CD4-positive, CD25-positive, alpha-beta regulatory T cell (primary cell): ENCODE results near the gene PRSS53. TPM values are rescaled to one million over a fixed set of nuclear protein-coding genes. Genes with fewer than 3 reads are reported as not detected.
A peak's percentile ranks its signal among the peaks of the same experiment; 100 is the strongest.

Experiments used
- ATAC-seq, 2 donors: fragments of 150-1000 bp; cut with Tn5 transposase; one replicate each; pipeline ENCODE4 v1.10.0; 2021; ENCODE audit warnings: low read depth in 2 of 2, moderate number of reproducible peaks in 2 of 2, moderate library complexity in 1 of 2
- DNase-seq, 3 donors: peaks; one replicate each; pipeline versions ENCODE4 v3.0.0 to v3.0.0-alpha.2; 2012 to 2022; ENCODE audit warnings: mixed read lengths in 1 of 3
- H3K27ac ChIP-seq: one replicate; pipeline ENCODE4 v1.7.0; 2013; ENCODE audit warnings: mild to moderate bottlenecking, low read length; ENCODE audit not compliant: insufficient read depth, poor library complexity, severe bottlenecking
- H3K27me3 ChIP-seq: one replicate; pipeline ENCODE4 v1.7.0; 2013; ENCODE audit warnings: low read length; ENCODE audit not compliant: control insufficient read depth, insufficient read depth
- H3K36me3 ChIP-seq: one replicate; pipeline ENCODE4 v1.7.0; 2013; ENCODE audit warnings: mild to moderate bottlenecking, low read length, moderate library complexity; ENCODE audit not compliant: control insufficient read depth, insufficient read depth
- H3K4me1 ChIP-seq: 2 replicates; pipeline ENCODE4 v1.7.0; 2013; ENCODE audit warnings: mild to moderate bottlenecking, low read length; ENCODE audit not compliant: insufficient read depth, control insufficient read depth, poor library complexity, severe bottlenecking
- H3K4me3 ChIP-seq: one replicate; pipeline ENCODE4 v1.7.0; 2013; ENCODE audit warnings: low read depth, mild to moderate bottlenecking, low read length, moderate library complexity
- H3K9me3 ChIP-seq, 2 experiments: 1 replicate in 1 of 2; 2 replicates in 1 of 2; pipeline ENCODE4 v1.7.0; 2013; ENCODE audit warnings: low read length in 2 of 2, mild to moderate bottlenecking in 1 of 2, moderate library complexity in 1 of 2; ENCODE audit not compliant: control insufficient read depth in 2 of 2
- H3K27ac Mint-ChIP-seq, 3 donors: one replicate each; pipeline ENCODE4 v1.8.0; 2020 to 2022; ENCODE audit warnings: mild to moderate bottlenecking in 3 of 3, mixed read lengths in 3 of 3, moderate library complexity in 2 of 3
- H3K27me3 Mint-ChIP-seq: one replicate; pipeline ENCODE4 v1.8.0; 2022; ENCODE audit warnings: mild to moderate bottlenecking, mixed read lengths
- H3K36me3 Mint-ChIP-seq: one replicate; pipeline ENCODE4 v1.8.0; 2020; ENCODE audit warnings: mixed read lengths
- H3K4me1 Mint-ChIP-seq, 4 donors: one replicate each; pipeline ENCODE4 v1.8.0; 2020 to 2022; ENCODE audit warnings: mixed read lengths in 4 of 4, mild to moderate bottlenecking in 1 of 4
- H3K4me3 Mint-ChIP-seq, 4 donors: one replicate each; pipeline ENCODE4 v1.8.0; 2020 to 2022; ENCODE audit warnings: mild to moderate bottlenecking in 4 of 4, mixed read lengths in 4 of 4, moderate library complexity in 3 of 4
- H3K9me3 Mint-ChIP-seq, 7 donors: one replicate each; pipeline ENCODE4 v1.8.0; 2020 to 2022; ENCODE audit warnings: mixed read lengths in 7 of 7, mild to moderate bottlenecking in 3 of 7, moderate library complexity in 2 of 7
- polyA plus RNA-seq, 4 donors: library from polyadenylated mRNA; unstranded; fragments of 300-500 nt; fragmentation: Illumina TruSeq; gene quantifications; one replicate each; pipeline ENCODE4 v1.2.3, GENCODE V29; 2021
- total RNA-seq: library from RNA; stranded (reverse); gene quantifications from one replicate; pipeline ENCODE4 v1.2.3, GENCODE V29; 2022

Gene PRSS53
- total and polyA plus RNA-seq, 5 donors from 2014 or later: 0.41 to 8.2 (median 0.75) TPM

GRCh38 chr16:31094424-31095120 lies 5.8 kb upstream of the PRSS53 start, which contains the start of gene VKORC1:
VKORC1 (minus strand) TSS chr16:31094797; CDS start chr16:31094729, 68 bp downstream.
- Mint-ChIP-seq H3K4me3 (peak within 1 kb of the TSS; percentile 94 to 99 (median 96)), H3K9me3 (peaks cover 0 to 2% (median 0%) of the 10 kb centered on the region in 7 donors), H3K36me3 (no peaks in the 10 kb centered on the region), H3K27me3 (peaks cover 7% of the 10 kb centered on the region), H3K27ac (peak within 1 kb of the TSS; percentile 69 to 95 (median 84)), H3K4me1 (peaks cover 10 to 36% (median 20%) of the 10 kb centered on the region in 4 donors)
- peak within 1 kb of the TSS; percentile 70 for H3K4me3 ChIP-seq
- peaks cover 10% of the 10 kb centered on the region for H3K36me3 ChIP-seq
- H3K27ac ChIP-seq: peak within 1 kb of the TSS; percentile 83
- H3K27me3 ChIP-seq: no peaks in the 10 kb centered on the region
- ATAC-seq (peak; percentile 89), DNase-seq (peak; percentile 80 to 94 (median 86))
- H3K4me1 ChIP-seq: peaks cover 14% of the 10 kb centered on the region
- H3K9me3 ChIP-seq: no peaks in the 10 kb centered on the region

- H3K27ac ChIP-seq: peak overlapping the region; percentile 83
- peaks cover 0 to 2% (median 0%) of the 10 kb centered on the region in 7 donors for H3K9me3 Mint-ChIP-seq
- peaks cover 12% of the 10 kb centered on the region for H3K36me3 ChIP-seq
- DNase-seq (no peak), ATAC-seq (no peak)
- peaks cover 7% of the 10 kb centered on the region for H3K27me3 Mint-ChIP-seq
- H3K27ac Mint-ChIP-seq: peak overlapping the region; percentile 69 to 95 (median 84)
- H3K36me3 Mint-ChIP-seq: no peaks in the 10 kb centered on the region
- H3K4me1 Mint-ChIP-seq: peaks cover 10 to 36% (median 20%) of the 10 kb centered on the region in 4 donors
- H3K4me1 ChIP-seq: peaks cover 14% of the 10 kb centered on the region
- peak overlapping the region; percentile 94 to 99 (median 96) for H3K4me3 Mint-ChIP-seq
- H3K4me3 ChIP-seq: peak overlapping the region; percentile 70
- H3K27me3 ChIP-seq: no peaks in the 10 kb centered on the region
- no peaks in the 10 kb centered on the region for H3K9me3 ChIP-seq
Observed at GRCh38 chr16:31094088-31094423, 5.3 kb upstream of the PRSS53 start.

DNA sequence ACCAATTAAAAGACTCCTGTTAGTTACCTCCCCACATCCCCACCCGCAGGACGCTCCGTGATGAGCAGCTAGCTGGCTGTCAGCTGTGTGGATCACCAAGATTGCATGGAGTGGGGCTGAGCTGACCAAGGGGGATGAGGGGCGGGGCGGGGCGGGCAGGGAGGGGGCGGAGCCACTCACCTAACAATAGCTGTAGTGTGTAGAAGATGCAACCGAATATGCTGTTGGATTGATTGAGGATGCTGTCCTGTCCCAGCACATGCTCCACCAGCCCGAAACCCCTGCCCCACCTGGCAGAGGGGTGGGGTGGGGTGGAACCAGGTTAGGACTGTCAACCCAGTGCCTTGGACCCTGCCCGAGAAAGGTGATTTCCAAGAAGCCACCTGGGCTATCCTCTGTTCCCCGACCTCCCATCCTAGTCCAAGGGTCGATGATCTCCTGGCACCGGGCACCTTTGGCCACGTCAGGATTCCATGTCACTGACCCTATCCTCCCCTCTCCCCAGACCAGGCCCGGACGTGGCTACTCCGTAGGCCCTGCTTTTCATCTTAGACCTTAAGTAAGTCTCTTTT lies 4.5 kb upstream of the PRSS53 start:
- Histone ChIP-seq H3K27ac (no peak overlapping the region), H3K36me3 (peaks cover 14% of the 10 kb centered on the region), H3K4me3 (no peak overlapping the region), H3K27me3 (no peaks in the 10 kb centered on the region), H3K4me1 (peaks cover 14% of the 10 kb centered on the region), H3K9me3 (no peaks in the 10 kb centered on the region)
- H3K4me3 Mint-ChIP-seq: peak overlapping the region; percentile 71 to 99 (median 80)
- DNase-seq (no peak), ATAC-seq (no peak)
- peaks cover 0 to 2% (median 0%) of the 10 kb centered on the region in 7 donors for H3K9me3 Mint-ChIP-seq
- H3K27me3 Mint-ChIP-seq: peaks cover under 1% of the 10 kb centered on the region
- no peaks in the 10 kb centered on the region for H3K36me3 Mint-ChIP-seq
- peaks cover 10 to 36% (median 20%) of the 10 kb centered on the region in 4 donors for H3K4me1 Mint-ChIP-seq
- H3K27ac Mint-ChIP-seq: no peak overlapping the region

DNA sequence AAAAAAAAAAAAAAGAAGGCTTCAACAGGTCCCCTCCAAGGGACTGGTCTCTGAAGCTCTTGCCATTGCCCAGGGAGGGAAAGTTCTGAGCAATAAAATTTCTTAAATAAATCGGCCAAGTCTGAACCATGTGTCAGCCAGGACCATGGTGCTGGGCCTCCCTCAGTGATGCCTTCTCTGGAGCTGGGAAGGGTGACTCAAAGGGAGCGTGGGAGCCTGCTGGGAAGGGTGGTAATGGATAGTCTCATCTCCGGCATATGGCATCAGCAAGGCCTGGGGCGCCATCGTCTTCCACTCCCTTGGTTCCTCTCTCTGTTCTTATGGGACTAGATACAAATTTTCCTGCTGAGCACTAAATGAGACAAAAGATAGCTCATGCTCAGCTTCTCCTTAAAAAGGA lies 3.6 kb upstream of the PRSS53 start:
- H3K9me3 ChIP-seq: no peaks in the 10 kb centered on the region
- DNase-seq (no peak), ATAC-seq (no peak)
- Mint-ChIP-seq H3K4me1 (peaks cover 10 to 36% (median 20%) of the 10 kb centered on the region in 4 donors), H3K4me3 (peak overlapping the region; percentile 12 to 99 (median 41)), H3K9me3 (peaks cover 0 to 2% (median 0%) of the 10 kb centered on the region in 7 donors), H3K27ac (no peak overlapping the region), H3K36me3 (no peaks in the 10 kb centered on the region), H3K27me3 (no peaks in the 10 kb centered on the region)
- peaks cover 14% of the 10 kb centered on the region for H3K4me1 ChIP-seq
- no peaks in the 10 kb centered on the region for H3K27me3 ChIP-seq
- H3K27ac ChIP-seq: no peak overlapping the region
- H3K4me3 ChIP-seq: no peak overlapping the region
- H3K36me3 ChIP-seq: peaks cover 14% of the 10 kb centered on the region

DNA sequence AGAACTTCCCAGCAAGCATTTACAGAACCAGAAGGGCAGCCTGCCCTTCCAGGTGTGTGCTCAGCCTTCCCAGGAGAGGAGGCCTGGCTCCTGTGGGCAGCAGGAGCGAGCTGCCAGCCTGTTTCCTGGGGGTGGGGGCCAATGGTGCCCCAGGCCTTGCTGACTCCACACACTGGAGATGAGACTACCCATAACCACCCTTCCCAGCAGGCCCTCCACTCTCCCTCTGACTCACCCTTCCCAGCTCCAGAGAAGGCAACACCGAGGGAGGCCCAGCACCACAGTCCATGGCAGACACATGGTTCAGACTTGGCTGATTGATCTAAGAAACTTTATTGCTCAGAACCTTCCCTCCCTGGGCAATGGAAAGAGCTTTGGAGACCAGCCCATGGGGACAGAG lies 1.8 kb upstream of the PRSS53 start:
- H3K27me3 Mint-ChIP-seq: no peaks in the 10 kb centered on the region
- Histone ChIP-seq H3K36me3 (peaks cover 14% of the 10 kb centered on the region), H3K4me1 (peaks cover 14% of the 10 kb centered on the region), H3K9me3 (no peaks in the 10 kb centered on the region), H3K27me3 (no peaks in the 10 kb centered on the region), H3K27ac (no peak overlapping the region), H3K4me3 (no peak overlapping the region)
- ATAC-seq (no peak), DNase-seq (no peak)
- peak overlapping the region in 1 of 3 donors; percentile 48 for H3K27ac Mint-ChIP-seq
- H3K36me3 Mint-ChIP-seq: no peaks in the 10 kb centered on the region
- peak overlapping the region in 2 of 4 donors; percentile 80 to 99 for H3K4me3 Mint-ChIP-seq
- peaks cover 6 to 28% (median 17%) of the 10 kb centered on the region in 4 donors for H3K4me1 Mint-ChIP-seq
- peaks cover 0 to 2% (median 0%) of the 10 kb centered on the region in 7 donors for H3K9me3 Mint-ChIP-seq

DNA sequence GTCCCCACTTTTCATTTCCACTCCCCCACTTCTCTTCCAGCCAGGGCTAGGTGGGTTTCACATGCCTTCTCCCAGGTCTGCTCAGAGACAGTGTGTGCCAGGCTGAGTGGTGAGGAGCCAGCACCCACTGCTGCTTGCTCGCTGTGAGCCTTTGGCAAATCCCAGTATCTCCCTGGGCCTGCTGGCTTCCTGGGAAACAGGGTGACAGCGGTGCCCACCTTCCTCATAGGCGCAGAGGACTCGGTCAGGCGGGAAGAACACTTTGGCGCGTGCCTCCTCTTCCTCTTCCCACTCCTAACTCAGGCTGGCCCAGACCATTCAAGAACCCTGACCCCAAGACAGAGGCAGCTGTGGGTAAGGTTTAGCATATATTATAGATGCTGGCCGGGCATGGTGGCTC lies 456 bp upstream of the PRSS53 start:
- Mint-ChIP-seq H3K36me3 (no peaks in the 10 kb centered on the region), H3K27ac (no peak overlapping the region), H3K9me3 (peaks cover 0 to under 1% (median 0%) of the 10 kb centered on the region in 7 donors), H3K4me1 (peaks cover 2 to 16% (median 10%) of the 10 kb centered on the region in 4 donors), H3K27me3 (no peaks in the 10 kb centered on the region), H3K4me3 (peak overlapping the region in 1 of 4 donors; percentile 38)
- no peak overlapping the region for H3K27ac ChIP-seq
- ATAC-seq (no peak), DNase-seq (no peak)
- H3K4me3 ChIP-seq: no peak overlapping the region
- peaks cover 14% of the 10 kb centered on the region for H3K36me3 ChIP-seq
- no peaks in the 10 kb centered on the region for H3K27me3 ChIP-seq
- H3K4me1 ChIP-seq: peaks cover 12% of the 10 kb centered on the region
- H3K9me3 ChIP-seq: no peaks in the 10 kb centered on the region

DNA sequence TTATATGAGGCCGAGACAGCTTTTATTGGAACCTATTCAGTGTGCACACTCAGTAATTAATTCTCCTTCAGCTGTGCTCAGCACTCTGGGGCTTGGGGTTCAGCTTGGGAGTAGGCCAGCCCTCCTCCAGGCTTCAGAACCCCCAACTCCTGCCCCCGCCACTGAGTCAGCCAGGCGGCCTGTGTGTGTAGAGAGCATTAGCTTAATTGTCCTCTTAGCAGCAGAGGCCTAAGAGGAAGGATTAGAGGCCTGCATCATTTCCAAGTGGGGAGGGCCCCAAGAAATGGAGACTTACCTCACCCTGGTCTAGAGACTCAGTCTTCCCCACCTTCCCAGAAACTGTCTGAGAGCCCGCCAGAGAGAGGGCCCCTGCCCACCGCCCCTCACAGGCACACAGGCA lies 772 bp downstream of the PRSS53 start:
- no peaks in the 10 kb centered on the region for H3K9me3 Mint-ChIP-seq
- Histone ChIP-seq H3K27me3 (no peaks in the 10 kb centered on the region), H3K36me3 (peaks cover 14% of the 10 kb centered on the region), H3K9me3 (no peaks in the 10 kb centered on the region), H3K4me1 (no peaks in the 10 kb centered on the region), H3K4me3 (no peak overlapping the region), H3K27ac (no peak overlapping the region)
- DNase-seq (no peak), ATAC-seq (no peak)
- no peaks in the 10 kb centered on the region for H3K27me3 Mint-ChIP-seq
- no peak overlapping the region for H3K4me3 Mint-ChIP-seq
- H3K4me1 Mint-ChIP-seq: peaks cover 0 to 9% (median 3%) of the 10 kb centered on the region in 4 donors
- peaks cover 3% of the 10 kb centered on the region for H3K36me3 Mint-ChIP-seq
- H3K27ac Mint-ChIP-seq: no peak overlapping the region
